ENCODE results near the gene NDUFB11. TPM values are rescaled to one million over a fixed set of nuclear protein-coding genes. Genes with fewer than 3 reads are reported as not detected.

NDUFB11 gene
- total and polyA plus RNA-seq, 8 donors: 33.7 to 51.4 (median 45.8) TPM

DNA sequence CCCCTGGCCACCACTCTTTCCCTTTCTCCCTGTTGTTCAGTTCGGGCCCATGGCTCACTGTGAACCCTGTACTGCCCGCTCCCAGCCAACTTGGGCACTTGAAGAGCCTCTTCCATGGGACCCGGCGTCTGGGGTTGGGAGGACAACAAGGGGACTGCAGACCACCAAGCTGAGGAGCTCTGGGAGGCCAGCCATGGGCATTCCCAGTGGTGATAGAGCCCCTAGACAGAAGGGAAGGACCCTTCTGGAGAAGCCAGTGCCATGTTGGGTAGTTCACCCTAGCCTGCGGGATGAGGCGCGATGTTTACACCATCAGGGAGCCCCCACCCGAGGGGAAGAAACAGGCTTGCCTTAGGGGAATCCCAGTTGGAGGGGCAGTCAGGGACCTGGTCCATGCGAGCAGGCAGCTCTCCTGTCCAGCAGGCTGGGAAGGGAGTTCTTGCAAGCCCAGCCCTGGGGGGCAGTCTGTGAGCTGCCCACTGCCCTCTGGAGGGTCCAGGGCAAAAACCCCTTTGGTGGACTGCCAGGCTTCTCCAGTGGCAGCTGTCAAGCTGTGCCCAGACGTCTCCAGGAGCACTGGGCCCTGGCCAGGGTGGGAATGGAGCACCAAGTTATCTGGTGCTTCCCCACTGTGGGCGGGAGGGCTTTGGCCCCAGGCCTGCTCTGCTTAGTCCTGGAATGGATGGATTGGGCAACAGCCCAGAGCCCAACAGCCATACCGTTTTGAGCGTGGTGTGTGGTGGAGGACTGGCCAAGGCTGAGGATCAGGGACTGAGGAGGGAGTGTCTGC lies 25.4 kb upstream of the NDUFB11 start:
- peak in 2 of 4 donors; percentile 40 for ATAC-seq
- peak in 1 of 6 donors; percentile 53 for DNase-seq
- no peaks in the 10 kb centered on the region for H3K9me3 ChIP-seq
- no peaks in the 10 kb centered on the region for H3K4me1 ChIP-seq
- 72 to 81% methylated on average over 13 of the region's 13 CpGs for WGBS, 2 donors
- peaks cover 0 to 5% (median 3%) of the 10 kb centered on the region in 3 donors for H3K36me3 ChIP-seq
- H3K27ac ChIP-seq: no peak overlapping the region
- H3K4me3 ChIP-seq: no peak overlapping the region
- peaks cover 0 to 2% (median 0%) of the 10 kb centered on the region in 4 donors for H3K27me3 ChIP-seq
- no peak for FAIRE-seq
- TF ChIP-seq, protein P1, sequence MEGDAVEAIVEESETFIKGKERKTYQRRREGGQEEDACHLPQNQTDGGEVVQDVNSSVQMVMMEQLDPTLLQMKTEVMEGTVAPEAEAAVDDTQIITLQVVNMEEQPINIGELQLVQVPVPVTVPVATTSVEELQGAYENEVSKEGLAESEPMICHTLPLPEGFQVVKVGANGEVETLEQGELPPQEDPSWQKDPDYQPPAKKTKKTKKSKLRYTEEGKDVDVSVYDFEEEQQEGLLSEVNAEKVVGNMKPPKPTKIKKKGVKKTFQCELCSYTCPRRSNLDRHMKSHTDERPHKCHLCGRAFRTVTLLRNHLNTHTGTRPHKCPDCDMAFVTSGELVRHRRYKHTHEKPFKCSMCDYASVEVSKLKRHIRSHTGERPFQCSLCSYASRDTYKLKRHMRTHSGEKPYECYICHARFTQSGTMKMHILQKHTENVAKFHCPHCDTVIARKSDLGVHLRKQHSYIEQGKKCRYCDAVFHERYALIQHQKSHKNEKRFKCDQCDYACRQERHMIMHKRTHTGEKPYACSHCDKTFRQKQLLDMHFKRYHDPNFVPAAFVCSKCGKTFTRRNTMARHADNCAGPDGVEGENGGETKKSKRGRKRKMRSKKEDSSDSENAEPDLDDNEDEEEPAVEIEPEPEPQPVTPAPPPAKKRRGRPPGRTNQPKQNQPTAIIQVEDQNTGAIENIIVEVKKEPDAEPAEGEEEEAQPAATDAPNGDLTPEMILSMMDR (IDR thresholded peaks at IDR 0.05): no peak
- intact Hi-C loops (cut with DNase I): no loop called here

DNA sequence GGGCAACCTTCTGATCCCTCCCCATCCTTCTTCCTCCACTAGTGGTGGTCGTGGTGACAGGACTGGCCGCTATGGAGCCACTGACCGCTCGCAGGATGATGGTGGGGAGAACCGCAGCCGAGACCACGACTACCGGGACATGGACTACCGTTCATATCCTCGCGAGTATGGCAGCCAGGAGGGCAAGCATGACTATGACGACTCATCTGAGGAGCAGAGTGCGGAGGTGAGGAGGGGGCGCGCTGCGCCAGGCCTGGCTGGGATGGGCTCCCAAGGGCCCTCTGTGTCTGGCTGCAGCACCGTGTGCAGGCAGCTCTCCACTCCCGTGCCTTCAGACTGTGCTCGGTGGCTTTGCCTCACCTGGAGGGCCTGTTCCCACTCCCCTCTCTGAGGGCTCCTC lies 24.8 kb upstream of the NDUFB11 start:
- no peaks in the 10 kb centered on the region for H3K9me3 ChIP-seq
- TF ChIP-seq, protein P1 (IDR thresholded peaks at IDR 0.05): no peak
- H3K27ac ChIP-seq: no peak overlapping the region
- intact Hi-C loops (cut with DNase I): no loop called here
- no peak overlapping the region for H3K4me3 ChIP-seq
- H3K36me3 ChIP-seq: peaks cover 0 to 5% (median 3%) of the 10 kb centered on the region in 3 donors
- H3K4me1 ChIP-seq: no peaks in the 10 kb centered on the region
- FAIRE-seq (no peak), DNase-seq (peak in 1 of 6 donors; percentile 50), ATAC-seq (no peak)
- peaks cover 0 to 2% (median 0%) of the 10 kb centered on the region in 4 donors for H3K27me3 ChIP-seq
- 86 to 93% methylated on average over 18 to 19 of the region's 19 CpGs for WGBS, 2 donors

DNA sequence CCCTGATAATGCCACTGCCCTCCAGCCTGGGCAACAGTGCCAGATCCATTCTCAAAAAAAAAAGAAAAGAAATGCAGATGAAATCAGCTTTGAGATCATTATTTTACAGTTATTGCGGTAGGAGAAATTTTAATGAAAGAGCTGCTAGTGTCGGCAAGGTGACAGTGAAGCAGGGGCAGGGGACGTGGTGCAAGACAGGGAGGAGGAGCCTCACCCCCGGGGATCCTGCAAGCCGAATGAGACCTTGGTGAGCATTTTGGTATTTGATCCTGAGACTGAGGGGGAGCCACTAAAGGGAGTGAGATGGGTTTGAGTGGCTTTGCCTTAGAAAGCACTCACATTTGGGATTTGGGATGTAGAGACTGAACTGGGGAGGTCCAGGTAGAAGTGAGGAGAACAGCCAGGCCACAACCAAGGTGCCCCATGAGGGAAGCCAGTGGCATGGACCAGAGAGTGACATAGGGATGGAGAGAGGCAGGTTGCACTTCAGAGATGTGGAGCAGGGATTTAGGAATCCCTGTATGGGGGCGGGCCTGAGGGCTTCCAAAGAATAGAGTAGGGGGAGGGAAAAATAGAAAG lies 24.1 kb upstream of the NDUFB11 start:
- ATAC-seq: no peak
- no peak for FAIRE-seq
- 70 to 89% methylated on average over 6 of the region's 6 CpGs for WGBS, 2 donors

DNA sequence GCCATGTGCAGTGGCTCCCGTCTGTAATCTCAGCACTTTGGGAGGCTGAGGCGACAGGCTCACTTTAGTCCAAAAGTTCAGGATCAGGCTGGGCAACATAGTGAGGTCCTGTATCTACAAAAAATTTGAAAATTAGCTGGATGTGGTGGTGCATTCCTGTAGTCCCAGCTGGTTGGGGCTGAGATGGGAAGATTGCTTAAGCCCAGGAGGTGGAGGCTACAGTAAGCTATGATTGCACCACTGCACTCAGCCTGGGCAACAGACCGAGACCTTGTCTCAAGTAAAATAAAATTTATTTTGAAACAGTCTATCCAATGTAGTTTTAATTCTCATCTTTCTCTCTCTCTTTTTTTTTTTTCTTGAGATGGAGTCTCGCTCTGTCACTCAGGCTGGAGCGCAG lies 21.6 kb upstream of the NDUFB11 start:
- TF ChIP-seq, protein P1 (IDR thresholded peaks at IDR 0.05): no peak
- no peaks in the 10 kb centered on the region for H3K4me1 ChIP-seq
- H3K36me3 ChIP-seq: peaks cover 0 to 3% (median 0%) of the 10 kb centered on the region in 3 donors
- no peak overlapping the region for H3K4me3 ChIP-seq
- FAIRE-seq (no peak), DNase-seq (peak in 1 of 6 donors; percentile 9), ATAC-seq (no peak)
- intact Hi-C loops (cut with DNase I): no loop called here
- 92 to 97% methylated on average over 5 of the region's 5 CpGs for WGBS, 2 donors
- H3K9me3 ChIP-seq: no peaks in the 10 kb centered on the region
- H3K27ac ChIP-seq: no peak overlapping the region
- peaks cover 0 to 5% (median 1%) of the 10 kb centered on the region in 4 donors for H3K27me3 ChIP-seq

More for the DNA sequence above, 24.1 kb upstream of the NDUFB11 start:
- Histone ChIP-seq H3K27ac (no peak overlapping the region), H3K9me3 (no peaks in the 10 kb centered on the region), H3K4me1 (no peaks in the 10 kb centered on the region), H3K4me3 (no peak overlapping the region), H3K27me3 (peaks cover 0 to 2% (median 0%) of the 10 kb centered on the region in 4 donors), H3K36me3 (peaks cover 0 to 5% (median 3%) of the 10 kb centered on the region in 3 donors)
- TF ChIP-seq, protein P1 (IDR thresholded peaks at IDR 0.05): no peak
- intact Hi-C loops (cut with DNase I): no loop called here
- DNase-seq: peak in 1 of 6 donors; percentile 21
